DND-41 (cell line): ENCODE measurements around the gene DDX46.

Experiments used
- CTCF ChIP-seq: IDR thresholded peaks from 2 replicates; pipeline ENCODE4 v1.5.1; 2012; ENCODE audit warnings: borderline replicate concordance, low read length, moderate library complexity, mild to moderate bottlenecking; ENCODE audit not compliant: poor library complexity, severe bottlenecking; ENCODE audit errors: extremely low read depth
- EZH2 ChIP-seq: IDR thresholded peaks from 3 replicates; pipeline ENCODE4 v1.6.1; 2012; ENCODE audit warnings: borderline replicate concordance, low read depth, mild to moderate bottlenecking, moderate library complexity, low read length, inconsistent platforms; ENCODE audit not compliant: severe bottlenecking

- peak; percentile 23 for TF ChIP-seq CTCF
- TF ChIP-seq EZH2, result no peak
These were observed 25.8 kb downstream of the DDX46 start for GRCh38 chr5:134784241-134784920.
